Measurements from ENCODE around the gene ASB3.

ASB3 gene

DNA sequence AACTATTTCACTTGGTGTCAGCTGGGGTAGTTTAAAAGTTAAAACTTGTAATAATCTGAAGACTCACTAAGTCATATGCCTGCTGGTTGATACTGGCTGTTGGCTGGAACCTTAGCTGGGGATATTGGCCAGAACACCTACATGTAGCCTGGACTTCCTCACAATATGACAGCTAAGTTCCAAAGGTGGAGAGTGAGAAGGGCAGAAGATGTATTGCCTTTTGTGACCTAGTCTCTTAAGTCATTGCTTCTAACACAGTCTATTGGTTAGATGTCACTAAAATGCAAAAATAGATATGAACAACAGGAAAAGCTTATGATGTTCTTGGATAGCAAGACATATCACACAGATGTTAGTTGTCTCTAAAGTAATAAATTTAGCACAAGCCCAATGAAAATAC, 132.4 kb downstream of the ASB3 start:
- DNase-seq (ENCODE audit: low read depth), result no peak

DNA sequence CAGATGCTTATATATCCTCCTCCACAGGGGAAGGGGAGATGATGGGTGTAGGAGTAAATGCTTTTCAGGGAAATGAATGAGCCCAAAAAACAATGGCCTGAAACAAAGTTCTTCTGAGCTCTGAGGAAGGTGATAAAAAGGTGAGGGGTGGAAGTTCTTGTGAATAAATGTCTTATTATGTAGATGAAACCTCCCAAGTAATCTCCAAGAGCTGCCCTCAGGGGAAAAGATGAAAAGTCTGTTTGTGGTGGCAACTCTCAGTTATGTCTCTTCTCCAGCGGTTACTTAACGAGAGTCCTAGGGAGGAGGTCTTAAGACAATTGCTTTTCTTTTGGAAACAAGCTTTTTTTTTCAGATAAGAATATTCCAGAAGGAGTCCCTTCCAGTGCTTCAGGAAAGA, 134.6 kb downstream of the ASB3 start:
- no peak for DNase-seq (ENCODE audit: low read depth)

DNA sequence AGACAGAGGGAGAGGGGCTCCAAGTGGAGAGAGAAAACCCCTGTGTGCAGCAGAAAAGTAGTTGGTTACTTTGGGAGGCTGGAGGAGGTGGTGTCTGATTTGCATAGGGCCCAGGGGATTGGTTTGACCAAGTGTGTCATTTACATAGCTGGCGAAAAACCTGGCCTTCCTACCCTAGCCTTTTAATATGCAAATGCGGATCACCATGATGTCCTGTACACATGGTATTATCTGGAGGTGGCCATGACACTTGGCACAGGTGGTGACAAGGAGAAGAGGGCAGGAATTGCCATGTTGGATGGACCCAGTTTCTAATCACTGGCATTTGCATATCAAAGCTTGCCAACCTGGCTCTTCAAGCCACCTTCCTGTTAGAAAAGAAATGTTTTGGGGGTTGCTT, 140.0 kb downstream of the ASB3 start:
- no peak for DNase-seq (ENCODE audit: low read depth)

DNA sequence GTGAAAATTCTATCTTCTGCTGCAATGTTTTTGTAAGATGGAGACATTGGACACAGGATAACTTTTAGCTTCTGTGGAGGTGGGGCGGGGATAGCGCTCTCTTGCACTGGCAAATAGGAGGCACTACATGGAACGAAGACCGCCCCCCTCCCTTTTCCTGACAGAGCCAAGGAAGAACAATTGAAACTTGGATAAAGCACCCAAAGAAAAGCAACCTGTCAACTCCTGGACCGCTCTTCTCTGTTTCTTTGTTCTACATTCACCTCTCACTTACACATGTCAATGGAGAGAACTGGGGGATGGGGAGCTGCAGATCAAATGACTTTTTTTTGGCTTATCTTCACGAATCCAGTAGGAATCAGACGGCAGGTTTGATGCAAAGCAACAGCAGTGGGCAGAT, 145.5 kb downstream of the ASB3 start:
- DNase-seq (ENCODE audit: low read depth), result no peak

DNA sequence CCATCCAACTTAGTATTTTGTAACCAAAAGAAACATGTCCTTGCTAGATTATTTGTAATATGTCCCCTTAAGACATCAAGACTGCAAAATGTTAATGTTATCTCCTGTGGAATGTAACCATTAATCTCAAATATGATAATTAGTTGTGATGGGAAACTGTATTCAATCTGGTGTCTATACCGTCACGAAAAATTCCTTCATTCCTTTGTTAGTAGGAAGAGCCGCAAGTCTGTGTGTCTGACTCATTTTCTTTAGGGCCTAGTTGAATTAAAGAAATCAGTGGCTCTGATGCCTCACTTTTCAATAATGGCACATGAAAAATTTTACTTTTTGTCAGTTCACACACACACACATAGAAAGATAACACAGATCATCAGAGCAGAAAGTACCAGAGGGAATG, 146.3 kb downstream of the ASB3 start:
- no peak for DNase-seq (ENCODE audit: low read depth)

- no peak for DNase-seq (ENCODE audit: low read depth)
Measured at GRCh38 chr2:53636596-53636995, 150.2 kb downstream of the ASB3 start.

GRCh38 chr2:53636109-53636508, 150.6 kb downstream of the ASB3 start:
- DNase-seq (ENCODE audit: low read depth), result no peak

GRCh38 chr2:53635694-53636093, 151.1 kb downstream of the ASB3 start:
- DNase-seq (ENCODE audit: low read depth), result no peak

GRCh38 chr2:53633441-53633840, 153.3 kb downstream of the ASB3 start:
- DNase-seq (ENCODE audit: low read depth), result no peak

GRCh38 chr2:53632714-53633113, 154.0 kb downstream of the ASB3 start:
- DNase-seq (ENCODE audit: low read depth), result no peak

DNA sequence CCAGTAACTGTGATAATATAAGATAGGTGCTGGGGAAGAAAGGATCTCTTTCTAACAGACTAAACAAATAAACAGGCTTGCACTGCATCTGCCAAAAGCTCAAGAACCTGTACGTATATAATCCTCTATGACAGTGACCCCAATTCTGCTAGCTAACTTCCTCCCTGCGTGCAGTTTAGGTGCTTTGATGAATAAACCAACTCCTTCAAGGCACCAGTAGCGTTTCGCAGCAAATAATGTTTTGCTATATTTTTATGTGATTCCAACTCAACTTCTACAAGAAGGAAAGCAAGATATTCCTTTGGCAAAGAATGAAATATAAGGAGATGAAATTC, 154.7 kb downstream of the ASB3 start:
- DNase-seq (ENCODE audit: low read depth), result no peak

- DNase-seq (ENCODE audit: low read depth), result no peak
Measured at GRCh38 chr2:53631313-53632125, 155.2 kb downstream of the ASB3 start.

DNA sequence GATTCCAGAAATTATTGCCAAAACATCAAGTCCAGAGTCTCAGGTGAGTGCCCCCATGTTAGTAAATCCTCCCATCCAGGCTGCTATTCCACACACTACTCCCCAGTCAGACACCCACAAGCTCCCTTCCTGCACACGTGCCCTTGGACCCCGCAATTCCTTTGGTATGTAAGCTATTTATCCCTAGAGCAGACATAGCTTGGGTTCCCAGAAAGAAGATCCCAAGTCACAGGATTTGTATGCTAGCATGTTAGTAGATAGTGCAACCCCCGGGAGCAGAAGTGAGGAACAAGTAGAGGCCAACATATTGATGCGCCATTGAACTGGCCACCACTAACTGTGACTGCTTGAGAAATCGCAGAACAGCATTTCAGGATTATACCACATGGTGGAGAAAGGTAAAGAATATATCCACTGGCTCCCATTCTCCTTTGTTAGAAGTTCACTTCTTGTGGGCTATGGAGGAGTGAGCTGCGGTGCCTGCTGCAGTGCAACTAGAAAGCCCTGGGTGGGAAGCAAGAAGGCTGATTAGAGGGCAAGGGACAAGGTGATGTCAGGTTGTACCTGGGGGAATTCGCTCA, 156.6 kb downstream of the ASB3 start:
- no peak for DNase-seq (ENCODE audit: low read depth)

GRCh38 chr2:53629501-53629900, 157.3 kb downstream of the ASB3 start:
- DNase-seq (ENCODE audit: low read depth), result no peak

GRCh38 chr2:53629001-53629400, 157.8 kb downstream of the ASB3 start:
- no peak for DNase-seq (ENCODE audit: low read depth)

GRCh38 chr2:53622141-53622540, 164.6 kb downstream of the ASB3 start:
- no peak for DNase-seq (ENCODE audit: low read depth)

DNA sequence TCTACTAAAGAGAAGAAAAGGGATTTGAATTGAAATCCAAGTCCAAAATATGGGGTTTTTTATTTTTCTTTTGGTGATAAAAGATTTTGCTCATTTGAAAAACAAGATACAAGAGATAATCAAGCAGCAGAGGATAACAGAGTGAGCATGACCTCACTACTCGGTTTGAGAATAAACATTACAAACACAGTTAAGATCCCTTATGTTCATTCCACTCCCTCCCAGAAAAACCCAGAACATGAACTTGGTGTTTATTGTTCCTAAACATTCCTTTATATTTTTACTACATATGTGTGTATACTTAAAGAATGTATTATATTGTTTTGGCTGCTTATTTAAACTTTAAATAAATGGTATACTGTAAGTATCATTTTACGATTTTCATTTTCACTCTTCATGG, 165.8 kb downstream of the ASB3 start:
- DNase-seq (ENCODE audit: low read depth), result no peak

Measured in T-helper 22 cell (primary cell).